Stimulated activated CD8-positive, alpha-beta memory T cell treated with anti-CD3 and anti-CD28 coated beads, Interleukin-15, amount 100 ng/mL, for 48 hours (primary cell): ENCODE results near the gene ZNF565.
"Not testable (repeated sequence)": the region's sequence is repeated elsewhere in the genome, so short reads cannot be mapped to it uniquely, and the experiment has no call there.

Experiments
- DNase-seq, 2 donors: peaks; one replicate each; pipeline ENCODE4 v3.0.0-alpha.2; 2020; ENCODE audit warnings: low read depth in 2 of 2

ZNF565 gene

DNA sequence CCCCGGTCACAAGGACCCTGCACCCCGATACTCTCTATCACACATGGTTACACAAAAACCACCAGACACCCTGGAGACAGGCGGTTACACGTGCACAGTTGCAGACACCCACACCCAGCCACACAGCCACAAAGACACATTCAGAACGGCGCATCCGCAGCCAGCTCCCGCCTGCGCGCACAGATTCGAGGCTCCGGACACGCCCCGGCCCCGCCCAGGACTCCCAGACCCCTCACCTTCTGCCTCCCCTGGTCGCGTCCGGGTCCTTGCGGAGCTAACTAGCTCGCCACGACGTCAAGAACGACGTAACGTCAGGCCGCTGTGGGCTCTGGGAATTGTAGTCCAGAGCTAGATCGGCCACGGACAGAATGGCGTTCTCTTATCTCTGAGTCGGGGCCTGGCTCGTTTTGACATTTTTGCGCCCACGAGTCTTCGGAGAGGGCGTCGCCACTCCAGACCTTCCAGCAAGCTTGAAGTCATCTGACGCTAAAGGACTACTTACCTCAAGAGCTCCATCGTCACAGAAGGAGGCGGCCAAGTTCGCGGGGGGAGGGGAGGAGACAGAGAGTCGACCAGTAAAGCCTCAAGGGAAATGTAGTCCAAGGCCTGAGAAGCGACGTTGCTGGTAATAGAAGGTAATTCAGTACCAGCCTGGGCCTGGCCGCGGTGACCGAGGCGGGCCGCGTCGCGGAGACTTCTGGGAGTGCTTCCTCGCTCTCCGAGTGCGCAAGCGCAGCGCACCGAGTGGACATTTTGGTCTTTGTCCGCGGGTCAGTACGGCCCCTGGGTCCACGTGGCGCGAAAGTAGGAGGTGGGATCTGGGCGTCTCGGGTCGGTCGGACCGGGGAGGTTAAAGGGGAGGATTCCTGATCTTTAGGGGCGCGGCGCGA, at the start of gene ZNF565, which contains the start of gene ZNF146:
TSS of gene ZNF565 (minus strand) at position 280 of the 890 bp plus-strand sequence. CDS start 12,680 bp downstream, outside the sequence.
TSS of gene ZNF146 (plus strand) at position 721 of the 890 bp plus-strand sequence. CDS start 21,335 bp downstream, outside the sequence.
- DNase-seq, result peak; percentile 96 to 97

DNA sequence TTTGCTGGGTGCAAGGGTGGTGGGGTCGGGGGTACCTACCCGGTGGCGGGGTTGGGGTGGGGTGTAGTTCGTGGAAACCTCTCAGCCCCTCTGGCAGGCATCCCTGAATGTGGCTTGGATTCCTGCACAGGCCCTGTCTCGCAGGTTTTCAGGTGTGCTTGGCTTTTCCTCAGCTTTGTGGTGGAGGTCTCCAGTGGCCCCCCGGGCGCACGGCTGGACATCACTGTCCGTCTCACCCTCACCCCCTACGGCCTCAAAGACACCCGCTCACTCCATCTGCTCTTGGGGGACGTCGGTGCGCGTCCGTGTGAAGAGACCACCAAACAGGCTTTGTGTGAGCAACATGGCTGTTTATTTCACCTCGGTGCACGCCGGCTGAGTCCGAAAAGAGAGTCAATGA, 44.7 kb upstream of the ZNF565 start:
- DNase-seq, result no peak

DNA sequence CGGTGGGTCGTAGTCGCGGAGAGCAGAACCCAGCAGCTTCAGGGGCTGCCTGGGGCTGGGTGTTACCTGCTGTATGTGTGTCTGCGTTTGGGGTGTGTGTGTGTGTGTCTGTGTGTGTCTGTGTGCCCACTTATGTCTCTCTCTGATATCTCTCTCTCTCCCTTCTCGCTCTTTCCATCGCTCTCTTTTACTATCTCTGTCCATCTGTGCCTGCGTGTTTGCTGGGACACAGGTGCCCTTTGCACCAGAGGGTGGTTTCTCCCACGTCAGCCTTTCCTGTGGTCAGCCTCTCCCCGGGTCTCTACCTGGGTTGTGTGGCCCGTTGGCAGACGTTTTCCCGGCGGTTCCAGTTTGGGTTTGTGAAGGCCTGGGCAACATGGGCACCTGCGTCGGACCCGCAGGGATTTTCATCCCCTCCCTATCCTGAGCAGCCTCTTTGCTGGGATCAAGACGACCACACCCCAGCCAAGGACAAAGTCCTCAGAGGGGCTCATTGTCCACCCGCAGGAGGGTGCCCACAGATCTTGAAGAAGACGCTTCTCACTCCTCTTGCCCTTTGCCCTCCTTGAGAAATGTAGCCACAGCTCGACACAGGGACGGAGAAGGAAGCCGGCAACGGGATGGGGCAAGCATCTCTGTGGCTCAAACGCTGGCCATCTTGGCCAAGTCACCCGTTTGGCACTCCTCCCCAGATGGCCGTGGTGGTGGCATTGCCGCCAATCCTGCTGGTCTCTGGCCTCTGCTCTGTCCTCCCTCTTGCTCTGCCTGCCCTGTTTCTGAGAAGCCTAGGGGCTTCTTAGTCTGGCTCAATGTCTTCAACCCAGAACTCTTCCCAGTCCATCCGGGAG, 43.8 kb upstream of the ZNF565 start:
- DNase-seq, result no peak

DNA sequence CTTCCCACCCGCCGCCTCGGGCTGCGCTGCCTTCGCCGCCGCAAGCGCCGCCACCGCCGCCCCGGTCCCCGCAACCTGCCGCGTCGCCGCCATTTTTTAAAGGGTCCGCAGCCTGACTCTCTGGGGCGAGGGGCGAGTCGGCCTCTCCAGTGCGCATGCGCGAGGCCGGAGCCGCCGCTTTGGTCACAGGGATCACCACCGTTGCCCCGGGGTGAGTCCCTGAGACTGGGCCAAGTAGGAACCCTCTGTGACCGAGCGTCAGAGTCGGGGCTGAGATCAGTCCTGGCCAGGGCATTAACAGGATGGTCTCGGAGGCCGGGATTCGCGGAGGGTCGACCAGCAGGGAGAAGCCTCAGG, 43.0 kb upstream of the ZNF565 start:
- DNase-seq, result no peak

DNA sequence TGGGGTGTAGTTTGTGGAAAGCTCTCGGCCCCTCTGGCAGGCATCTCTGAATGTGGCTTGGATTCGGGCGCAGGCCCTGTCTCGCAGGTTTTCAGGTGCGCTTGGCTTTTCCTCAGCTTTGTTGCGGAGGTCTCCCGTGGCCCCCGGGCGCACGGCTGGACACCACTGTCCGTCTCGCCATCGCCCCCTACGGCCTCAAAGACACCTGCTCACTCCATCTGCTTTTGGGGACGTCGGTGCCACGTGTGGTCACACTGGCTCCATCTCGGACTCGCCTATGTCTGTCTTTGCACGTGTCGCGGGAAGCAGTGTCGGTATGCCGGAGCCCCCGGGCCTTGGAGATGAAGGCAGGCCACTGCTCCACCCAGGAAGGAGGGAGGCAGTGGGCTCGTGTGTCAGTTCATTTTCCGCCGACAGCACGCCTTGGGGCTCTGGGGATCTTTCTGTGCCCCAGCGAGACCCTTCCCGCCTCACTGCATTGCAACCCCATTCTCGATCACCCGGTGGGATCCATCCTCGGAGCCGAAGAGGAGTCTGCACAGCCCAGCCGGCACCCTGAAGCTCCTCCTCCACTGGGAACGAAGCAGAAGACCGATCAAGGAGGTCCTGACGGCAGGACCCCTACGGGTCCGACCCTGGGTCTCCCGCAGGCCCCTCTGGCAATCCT, 42.5 kb upstream of the ZNF565 start:
- no peak for DNase-seq

DNA sequence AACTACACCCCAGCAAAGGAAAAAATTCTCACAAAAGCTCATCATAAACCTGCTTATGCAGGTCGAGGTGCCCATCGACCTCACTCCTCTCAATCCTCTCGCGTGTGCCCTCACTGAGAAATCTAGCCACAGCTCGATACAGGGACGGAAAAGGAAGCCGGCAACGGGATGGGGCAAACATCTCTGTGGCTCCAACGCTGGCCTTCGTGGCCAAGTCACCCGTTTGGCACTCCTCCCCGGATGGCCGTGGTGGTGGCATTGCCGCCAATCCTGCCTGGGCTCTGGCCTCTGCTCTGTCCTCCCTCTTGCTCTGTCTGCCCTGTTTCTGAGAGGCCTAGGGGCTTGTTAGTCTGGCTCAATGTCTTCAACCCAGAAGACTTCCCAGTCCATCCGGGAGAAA, 41.6 kb upstream of the ZNF565 start:
- no peak for DNase-seq

DNA sequence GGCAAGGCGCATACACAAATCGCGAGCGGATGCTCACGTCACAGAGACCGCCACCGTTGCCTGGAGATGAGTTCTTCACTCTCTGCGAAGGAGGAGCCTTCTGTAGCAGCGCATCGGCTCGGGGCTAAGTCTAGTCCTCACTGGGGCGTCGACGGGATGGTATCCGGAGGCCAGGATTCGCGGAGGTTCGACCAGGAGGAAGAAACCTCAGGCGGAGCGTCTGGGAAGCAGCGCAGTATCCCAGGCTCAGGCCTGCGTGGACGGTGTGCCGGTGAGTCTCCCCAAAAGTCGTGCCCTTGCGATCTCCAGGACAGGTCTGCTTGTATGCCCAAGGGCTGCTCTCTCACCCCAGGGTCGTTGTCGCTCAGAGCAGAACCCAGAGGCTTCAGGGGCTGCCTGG, 40.9 kb upstream of the ZNF565 start:
- DNase-seq, result no peak

DNA sequence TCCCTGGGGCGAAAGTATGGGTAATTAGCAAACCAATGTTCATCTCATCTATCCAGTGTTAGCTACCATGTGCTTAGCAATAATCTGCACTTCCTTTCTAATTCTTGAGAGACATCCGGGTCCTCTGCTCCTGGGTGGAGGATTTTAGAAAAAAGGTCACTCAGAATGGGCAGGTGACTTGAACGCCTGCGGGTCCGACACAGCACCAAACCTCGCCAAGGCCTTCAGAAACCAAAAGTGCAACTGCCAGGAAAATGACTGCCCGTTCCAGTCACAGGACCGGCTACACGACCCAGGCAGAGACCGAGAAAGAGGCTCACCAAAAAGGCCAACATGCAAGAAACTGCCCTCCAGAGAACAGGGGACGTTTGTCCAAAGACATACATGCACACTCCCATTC, 40.4 kb upstream of the ZNF565 start:
- DNase-seq, result no peak

DNA sequence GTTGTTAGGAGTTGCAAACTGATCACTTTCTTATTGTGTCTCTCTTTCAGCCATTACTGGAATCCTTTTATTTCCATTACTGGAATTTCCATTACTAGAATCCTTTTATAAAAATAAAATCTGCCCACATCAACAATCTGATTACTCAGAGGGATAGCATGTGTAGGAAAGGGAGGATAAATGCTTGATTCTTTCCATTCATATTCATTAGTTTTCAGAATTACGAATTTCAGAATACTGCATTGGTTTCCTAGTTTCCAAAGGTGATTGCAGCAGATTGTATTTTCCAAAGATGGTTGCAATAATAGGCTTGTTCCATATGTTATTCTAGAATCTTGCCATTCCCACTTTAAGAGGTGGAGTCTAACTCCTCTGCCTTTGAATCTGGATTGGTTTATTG, 37.6 kb upstream of the ZNF565 start:
- no peak for DNase-seq

DNA sequence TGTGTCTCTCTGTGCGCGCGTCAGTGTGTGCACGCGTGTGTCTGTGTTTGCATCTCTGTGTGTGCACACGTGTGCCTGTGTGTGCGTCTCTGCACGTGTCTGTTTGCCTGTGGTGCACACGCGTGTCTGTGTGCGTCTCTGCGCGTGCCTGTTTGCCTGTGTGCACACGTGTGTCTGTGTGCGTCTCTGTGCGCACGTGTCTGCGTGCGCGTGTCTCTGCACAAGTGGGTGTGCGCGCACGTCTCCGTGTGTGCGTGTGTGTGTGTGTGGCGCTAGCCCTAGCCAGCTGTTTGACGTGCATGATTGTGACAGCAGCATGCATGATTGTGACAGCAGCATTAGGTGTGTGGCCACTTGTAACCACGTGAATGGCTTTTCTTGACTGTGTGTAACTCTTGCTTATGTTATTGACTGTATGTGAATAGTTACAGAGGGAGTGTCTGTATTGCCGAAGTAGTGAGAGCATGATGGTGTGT, 31.6 kb upstream of the ZNF565 start:
- no peak for DNase-seq

DNA sequence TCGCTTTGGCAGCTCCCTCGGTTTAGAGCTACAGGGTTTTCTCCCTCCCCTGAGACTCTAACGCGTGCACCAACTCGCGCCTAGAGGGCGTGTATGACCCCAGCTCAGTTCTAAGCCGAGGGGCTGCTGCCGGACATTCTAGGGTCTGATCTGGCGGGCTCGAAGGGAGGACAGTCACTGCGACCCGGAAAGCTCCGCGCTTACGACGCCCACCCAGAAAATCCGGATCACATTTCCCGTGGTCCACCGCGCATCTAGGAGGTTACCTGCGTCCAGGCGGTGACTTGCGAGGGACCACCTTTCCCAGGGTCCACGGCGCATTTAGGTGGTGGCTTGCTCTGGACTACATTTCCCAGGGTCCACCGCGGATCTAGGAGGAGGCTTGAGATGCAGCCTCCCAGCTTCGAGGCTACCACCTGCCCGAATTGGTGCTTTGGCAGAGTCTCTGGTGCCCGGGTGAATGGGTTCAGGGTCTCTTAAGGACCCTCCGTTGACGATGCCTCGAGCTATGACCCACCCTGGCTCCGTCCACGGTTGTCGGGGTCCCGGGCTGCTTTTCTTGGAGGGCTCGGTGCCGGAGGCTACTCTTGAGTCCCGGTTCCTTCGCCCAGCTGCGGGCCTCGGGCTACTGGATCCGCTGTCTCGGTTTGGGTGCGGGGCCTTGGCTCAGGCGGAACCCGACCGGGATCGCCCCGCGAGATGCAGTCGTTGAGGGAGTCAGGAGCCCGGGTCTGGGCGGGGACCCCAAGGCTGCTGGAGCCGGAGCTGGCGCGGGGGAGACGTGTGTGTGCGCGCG, 30.9 kb upstream of the ZNF565 start:
- no peak for DNase-seq

DNA sequence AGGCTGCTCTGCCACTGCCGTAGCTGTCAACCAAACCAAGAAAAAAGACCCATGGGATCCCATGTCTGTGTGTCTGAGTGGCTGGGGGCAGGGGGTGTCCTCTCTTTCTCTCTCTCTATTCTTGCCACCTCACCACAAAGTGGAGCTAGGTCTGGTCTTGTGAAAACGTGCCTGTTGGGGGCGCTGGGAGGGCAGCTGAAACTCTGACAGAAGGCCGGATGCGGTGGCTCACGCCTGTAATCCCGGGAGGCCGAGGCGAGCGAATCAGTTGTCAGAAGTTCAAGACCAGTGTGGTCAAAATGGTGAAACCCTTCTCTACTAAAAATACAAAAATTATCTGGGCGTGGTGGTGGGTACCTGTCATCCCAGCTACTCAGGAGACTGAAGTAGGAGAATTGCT, 29.6 kb upstream of the ZNF565 start:
- no peak for DNase-seq

DNA sequence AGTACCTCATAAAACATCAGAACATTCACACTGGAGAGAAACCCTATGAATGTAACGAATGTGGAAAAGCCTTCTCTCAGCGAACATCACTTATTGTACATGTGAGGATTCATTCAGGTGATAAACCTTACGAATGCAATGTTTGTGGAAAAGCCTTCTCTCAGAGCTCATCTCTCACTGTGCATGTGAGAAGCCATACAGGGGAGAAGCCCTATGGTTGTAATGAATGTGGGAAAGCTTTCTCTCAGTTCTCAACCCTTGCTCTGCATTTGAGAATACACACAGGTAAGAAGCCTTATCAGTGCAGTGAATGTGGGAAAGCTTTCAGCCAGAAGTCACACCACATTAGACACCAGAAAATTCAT, 22.5 kb upstream of the ZNF565 start:
- no peak for DNase-seq

DNA sequence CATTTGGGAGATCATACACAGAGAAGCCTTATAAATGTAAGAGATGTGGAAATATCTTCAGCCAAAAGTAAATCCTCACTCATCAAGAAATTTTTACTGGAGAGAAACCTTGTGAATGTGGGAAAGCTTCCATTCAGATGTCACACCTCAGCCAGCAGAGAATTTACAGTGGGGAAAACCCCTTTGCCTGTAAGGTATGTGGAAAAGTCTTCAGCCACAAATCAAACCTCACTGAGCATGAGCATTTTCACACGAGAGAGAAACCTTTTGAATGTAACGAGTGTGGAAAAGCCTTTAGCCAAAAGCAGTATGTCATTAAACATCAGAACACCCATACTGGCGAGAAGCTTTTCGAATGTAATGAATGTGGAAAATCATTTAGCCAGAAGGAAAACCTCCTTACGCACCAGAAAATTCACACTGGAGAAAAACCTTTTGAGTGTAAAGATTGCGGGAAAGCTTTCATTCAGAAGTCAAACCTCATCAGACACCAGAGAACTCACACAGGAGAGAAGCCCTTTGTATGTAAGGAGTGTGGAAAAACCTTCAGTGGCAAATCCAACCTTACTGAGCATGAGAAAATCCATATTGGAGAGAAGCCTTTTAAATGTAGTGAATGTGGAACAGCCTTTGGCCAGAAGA, 22.0 kb upstream of the ZNF565 start:
- no peak for DNase-seq

DNA sequence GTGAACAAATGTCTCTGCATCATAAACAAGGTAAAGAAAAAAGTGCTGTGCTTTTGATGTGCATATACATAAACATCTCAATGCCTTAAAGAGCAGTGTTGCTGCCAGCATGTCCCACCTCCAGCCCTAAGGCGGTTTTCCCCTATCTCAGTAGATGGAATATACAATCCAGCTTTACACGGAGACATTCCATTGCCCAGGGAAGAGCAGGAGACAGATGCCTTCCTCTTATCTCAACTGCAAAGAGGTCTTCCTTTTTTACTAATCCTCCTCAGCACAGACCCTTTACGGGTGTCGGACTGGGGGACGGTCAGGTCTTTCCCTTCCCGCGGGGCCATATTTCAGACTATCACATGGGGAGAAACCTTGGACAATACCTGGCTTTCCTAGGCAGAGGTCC, 19.2 kb upstream of the ZNF565 start:
- DNase-seq, result not testable (repeated sequence)

DNA sequence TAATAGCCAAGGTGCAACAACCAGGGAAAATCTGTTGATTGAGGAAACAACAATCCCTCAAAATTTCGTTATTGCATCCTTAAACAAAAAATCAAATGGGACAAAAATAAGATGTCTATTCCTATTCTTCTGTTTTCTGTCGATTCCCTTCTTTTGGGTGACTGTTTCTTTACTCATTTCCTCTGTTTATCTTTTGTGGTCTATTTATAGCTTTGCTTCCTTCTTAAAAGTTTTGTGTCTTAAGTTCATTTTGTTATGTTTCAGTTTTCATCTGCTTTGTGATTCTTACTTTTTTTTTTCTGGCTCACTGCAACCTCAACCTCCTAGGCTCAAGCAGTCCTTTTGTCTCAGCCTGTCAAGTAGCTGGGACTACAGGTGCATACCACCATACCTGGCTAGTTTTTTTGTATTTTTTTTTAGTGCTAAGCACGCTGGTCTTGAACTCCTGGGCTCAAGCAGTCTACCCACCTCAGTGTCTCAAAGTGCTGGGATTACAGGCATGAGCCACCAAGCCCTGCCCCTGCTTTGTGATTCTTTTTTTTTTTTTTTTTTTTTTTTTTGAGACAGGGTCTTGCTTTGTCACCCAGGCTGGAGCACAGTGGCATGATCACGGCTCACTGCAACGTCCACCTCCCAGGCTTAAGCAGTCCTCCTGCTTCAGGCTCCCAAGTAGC, 10.9 kb upstream of the ZNF565 start:
- no peak for DNase-seq

DNA sequence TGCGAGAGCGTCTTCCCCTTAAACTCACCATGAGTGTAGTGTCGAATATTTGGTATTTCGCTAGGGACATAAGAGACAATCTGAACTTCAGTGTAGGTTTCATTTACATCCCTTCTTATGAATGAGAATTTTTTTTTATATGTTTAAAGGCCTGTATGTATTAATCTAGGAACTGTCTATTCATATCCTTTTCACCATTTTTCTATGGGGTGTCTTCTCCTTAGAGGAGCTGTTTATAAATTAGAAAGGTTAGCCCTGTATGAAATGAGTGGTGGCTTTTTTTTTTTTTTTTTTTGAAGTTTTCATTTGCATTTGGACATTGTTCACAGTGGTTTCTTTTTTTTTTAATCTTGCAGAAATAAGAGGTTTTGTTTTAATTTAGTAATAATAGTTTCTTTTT, 8.0 kb upstream of the ZNF565 start:
- DNase-seq, result no peak

DNA sequence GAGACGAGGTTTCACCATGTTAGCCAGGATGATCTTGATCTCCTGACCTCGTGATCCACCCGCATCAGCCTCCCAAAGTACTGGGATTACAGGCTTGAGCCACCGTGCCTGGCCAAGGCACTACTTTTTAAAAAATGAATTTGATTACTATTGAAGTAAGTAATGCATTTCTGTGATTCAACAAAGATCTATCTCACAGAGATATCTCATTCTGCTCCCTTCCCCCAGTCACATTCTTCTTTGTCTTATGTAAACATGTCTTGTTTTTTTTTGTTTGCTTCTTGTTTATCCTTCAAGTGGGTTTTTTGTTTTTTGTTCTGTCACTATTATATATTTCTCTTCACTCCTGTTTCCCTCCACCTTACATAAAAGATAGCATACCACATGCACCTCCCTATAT, 7.0 kb upstream of the ZNF565 start:
- no peak for DNase-seq

DNA sequence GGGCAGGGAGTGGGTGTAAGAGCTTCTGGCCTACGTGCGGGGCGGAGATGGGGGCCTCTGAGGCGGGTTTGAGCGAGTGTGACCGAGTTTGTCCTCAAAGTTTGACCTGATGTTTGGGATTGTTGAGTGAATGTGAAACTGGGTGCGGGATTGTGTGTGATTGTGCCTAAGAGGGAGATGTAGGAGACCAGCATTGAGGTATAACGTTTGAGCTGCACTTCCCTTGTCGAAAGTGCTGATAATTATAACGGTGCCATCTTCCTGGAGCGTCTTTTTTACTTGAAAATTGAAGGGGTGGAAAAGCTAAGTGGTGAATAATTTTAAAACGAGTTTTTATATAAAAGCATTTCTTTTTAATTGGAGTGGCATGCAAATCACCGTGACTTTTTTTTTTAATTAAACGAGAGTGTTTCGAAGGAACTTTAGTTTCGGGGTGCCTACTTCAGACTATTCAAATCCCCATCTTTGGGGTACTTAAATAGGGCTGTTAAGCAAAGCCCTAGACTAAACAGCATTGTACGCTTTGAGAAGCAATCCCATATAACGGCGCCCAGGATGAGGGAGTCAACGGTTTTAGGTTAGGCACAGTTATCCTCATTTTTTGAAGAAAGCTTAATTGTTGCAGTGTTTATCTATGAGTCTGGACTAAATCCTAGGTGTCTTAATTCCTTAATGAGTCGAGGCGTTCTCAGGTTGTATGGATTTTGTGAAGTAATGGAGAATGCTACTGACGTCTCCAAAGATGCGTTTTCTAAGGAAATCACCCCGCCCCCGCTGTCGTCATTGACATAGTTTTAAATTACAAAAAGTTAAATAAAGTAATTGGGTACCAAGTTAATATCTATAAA, 1.0 kb upstream of the ZNF565 start:
- DNase-seq, result peak in 1 of 2 donors; percentile 2
